GM12874 (cell line): ENCODE data around the gene GPAT3.

Experiments
- TF ChIP-seq, protein P1 (sequence below): IDR thresholded peaks from 2 replicates; pipeline ENCODE4 v1.5.1; 2011; ENCODE audit warnings: low read depth, mild to moderate bottlenecking, control low read depth, low read length, moderate library complexity; ENCODE audit not compliant: insufficient read depth

Gene GPAT3

GRCh38 chr4:83542225-83542624 lies 6.3 kb downstream of the GPAT3 start:
- TF ChIP-seq, protein P1, sequence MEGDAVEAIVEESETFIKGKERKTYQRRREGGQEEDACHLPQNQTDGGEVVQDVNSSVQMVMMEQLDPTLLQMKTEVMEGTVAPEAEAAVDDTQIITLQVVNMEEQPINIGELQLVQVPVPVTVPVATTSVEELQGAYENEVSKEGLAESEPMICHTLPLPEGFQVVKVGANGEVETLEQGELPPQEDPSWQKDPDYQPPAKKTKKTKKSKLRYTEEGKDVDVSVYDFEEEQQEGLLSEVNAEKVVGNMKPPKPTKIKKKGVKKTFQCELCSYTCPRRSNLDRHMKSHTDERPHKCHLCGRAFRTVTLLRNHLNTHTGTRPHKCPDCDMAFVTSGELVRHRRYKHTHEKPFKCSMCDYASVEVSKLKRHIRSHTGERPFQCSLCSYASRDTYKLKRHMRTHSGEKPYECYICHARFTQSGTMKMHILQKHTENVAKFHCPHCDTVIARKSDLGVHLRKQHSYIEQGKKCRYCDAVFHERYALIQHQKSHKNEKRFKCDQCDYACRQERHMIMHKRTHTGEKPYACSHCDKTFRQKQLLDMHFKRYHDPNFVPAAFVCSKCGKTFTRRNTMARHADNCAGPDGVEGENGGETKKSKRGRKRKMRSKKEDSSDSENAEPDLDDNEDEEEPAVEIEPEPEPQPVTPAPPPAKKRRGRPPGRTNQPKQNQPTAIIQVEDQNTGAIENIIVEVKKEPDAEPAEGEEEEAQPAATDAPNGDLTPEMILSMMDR: no peak

DNA sequence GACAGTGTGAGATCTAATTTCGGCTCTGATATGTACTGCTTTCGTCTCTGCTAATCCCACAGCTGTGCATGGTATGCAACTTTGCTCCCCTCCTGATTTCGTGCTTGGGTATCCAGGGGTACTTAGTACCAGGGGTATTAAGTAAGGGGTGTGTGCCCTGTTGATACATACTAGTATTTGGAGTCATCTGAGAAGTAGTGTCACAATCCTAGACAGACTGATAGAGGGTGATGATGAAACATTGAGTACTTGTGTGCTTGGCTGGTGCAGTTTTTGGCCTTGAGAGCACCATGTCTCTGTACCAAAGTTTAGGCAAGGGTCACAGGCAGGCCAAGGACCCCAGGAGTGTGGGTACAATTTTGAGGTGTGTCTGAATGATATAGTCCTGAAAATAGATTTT lies 10.9 kb downstream of the GPAT3 start:
- TF ChIP-seq, protein P1: no peak

DNA sequence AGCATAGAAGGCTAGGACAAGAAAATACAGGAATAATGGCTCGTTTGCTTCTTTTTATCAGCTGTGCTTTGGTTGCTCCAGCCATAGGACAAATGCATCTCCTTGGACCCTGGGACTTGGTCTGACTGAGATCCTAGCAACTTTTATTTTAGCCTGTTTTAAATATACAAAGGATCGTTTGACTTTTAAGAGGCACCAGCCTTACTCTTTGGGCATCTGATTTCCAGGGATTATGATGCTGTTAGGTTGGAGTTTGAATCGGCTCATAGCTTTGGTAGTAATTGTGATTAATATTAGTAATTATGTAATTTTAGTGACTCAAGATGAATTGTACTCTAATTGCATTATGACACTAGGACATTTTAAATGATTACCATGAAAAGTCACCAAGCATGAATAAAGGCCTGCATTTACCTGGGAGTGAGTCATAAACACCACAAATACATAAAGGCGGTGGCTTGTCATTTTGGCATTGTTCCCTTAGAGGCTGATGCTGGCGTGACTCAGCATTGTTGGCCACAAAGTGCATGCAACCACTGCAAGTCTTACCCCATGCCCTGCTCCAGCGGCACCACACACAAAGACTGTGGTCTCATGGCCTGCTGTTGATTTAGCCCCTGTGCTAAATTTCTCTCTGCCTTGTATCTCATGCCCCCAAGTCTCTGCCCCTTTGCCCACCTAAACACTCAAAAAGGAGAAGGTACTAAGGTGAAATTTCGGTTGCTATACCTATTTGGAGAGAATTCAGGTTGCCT lies 12.4 kb downstream of the GPAT3 start:
- TF ChIP-seq, protein P1: no peak

- TF ChIP-seq, protein P1: no peak
Measured at GRCh38 chr4:83552083-83552482, 16.2 kb downstream of the GPAT3 start.

- TF ChIP-seq, protein P1: no peak
Measured at GRCh38 chr4:83552924-83553323, 17.0 kb downstream of the GPAT3 start.

- TF ChIP-seq, protein P1: no peak
Measured at GRCh38 chr4:83556006-83556707, 20.2 kb downstream of the GPAT3 start.

- TF ChIP-seq, protein P1: no peak
Measured at GRCh38 chr4:83556816-83557215, 20.9 kb downstream of the GPAT3 start.
